GM18507 (cell line): Measurements from ENCODE around the gene SIL1.
A peak's percentile ranks its signal among the peaks of the same experiment; 100 is the strongest.
"Not testable (repeated sequence)": the region's sequence is repeated elsewhere in the genome, so short reads cannot be mapped to it uniquely, and the experiment has no call there.

ENCODE experiments used
- DNase-seq: peaks from one replicate; pipeline ENCODE4 v3.0.0; 2011; ENCODE audit warnings: low read depth; ENCODE audit not compliant: insufficient read length; ENCODE audit errors: extremely low spot score
- FAIRE-seq: peaks from 2 replicates; lab custom pipeline; 2011; peaks lifted over from hg19 to GRCh38; lab: Jason Lieb, UNC

The SIL1 gene

GRCh38 chr5:139197710-139198669 is at the start of gene SIL1:
TSS of gene SIL1 (minus strand) at chr5:139198368. CDS start at chr5:139127843, 70,525 bp downstream.
- peak; percentile 93 for DNase-seq
- peak; percentile 96 for FAIRE-seq

GRCh38 chr5:139246394-139246793 is 48.2 kb upstream of the SIL1 start:
- no peak for DNase-seq

GRCh38 chr5:139245637-139246339 is 47.6 kb upstream of the SIL1 start:
- no peak for FAIRE-seq
- DNase-seq, result no peak

More at GRCh38 chr5:139246394-139246793, 48.2 kb upstream of the SIL1 start:
- FAIRE-seq, result no peak

- no peak for DNase-seq
- no peak for FAIRE-seq
Measured at GRCh38 chr5:139243425-139243970, 45.3 kb upstream of the SIL1 start.

- DNase-seq (no peak), FAIRE-seq (no peak)
Measured at GRCh38 chr5:139241139-139241538, 43.0 kb upstream of the SIL1 start.

GRCh38 chr5:139236479-139236878 is 38.3 kb upstream of the SIL1 start:
- FAIRE-seq, result no peak
- DNase-seq, result no peak

GRCh38 chr5:139232147-139232724 is 34.1 kb upstream of the SIL1 start:
- FAIRE-seq, result no peak
- DNase-seq, result no peak

- no peak for FAIRE-seq
- no peak for DNase-seq
Measured at GRCh38 chr5:139228201-139228803, 30.1 kb upstream of the SIL1 start.

GRCh38 chr5:139226131-139226530 is 28.0 kb upstream of the SIL1 start:
- DNase-seq (no peak), FAIRE-seq (no peak)

GRCh38 chr5:139223481-139223880 is 25.3 kb upstream of the SIL1 start:
- no peak for FAIRE-seq
- DNase-seq, result no peak

- no peak for DNase-seq
- FAIRE-seq, result no peak
Measured at GRCh38 chr5:139222346-139222745, 24.2 kb upstream of the SIL1 start.

- not testable (repeated sequence) for FAIRE-seq
Measured at GRCh38 chr5:139218038-139218437, 19.9 kb upstream of the SIL1 start.

GRCh38 chr5:139215107-139215975 is 17.2 kb upstream of the SIL1 start:
- no peak for DNase-seq
- FAIRE-seq, result no peak

More at GRCh38 chr5:139218038-139218437, 19.9 kb upstream of the SIL1 start:
- DNase-seq, result not testable (repeated sequence)

GRCh38 chr5:139214646-139215045 is 16.5 kb upstream of the SIL1 start:
- no peak for DNase-seq
- no peak for FAIRE-seq

- no peak for DNase-seq
- FAIRE-seq, result no peak
Measured at GRCh38 chr5:139212906-139213305, 14.7 kb upstream of the SIL1 start.

- FAIRE-seq (no peak), DNase-seq (no peak)
Measured at GRCh38 chr5:139212486-139212885, 14.3 kb upstream of the SIL1 start.

- DNase-seq (no peak), FAIRE-seq (no peak)
Measured at GRCh38 chr5:139210585-139210984, 12.4 kb upstream of the SIL1 start.

GRCh38 chr5:139207297-139208000 is 9.3 kb upstream of the SIL1 start:
- DNase-seq (no peak), FAIRE-seq (no peak)
